ENCODE data around the gene NKX6-1.

DNA sequence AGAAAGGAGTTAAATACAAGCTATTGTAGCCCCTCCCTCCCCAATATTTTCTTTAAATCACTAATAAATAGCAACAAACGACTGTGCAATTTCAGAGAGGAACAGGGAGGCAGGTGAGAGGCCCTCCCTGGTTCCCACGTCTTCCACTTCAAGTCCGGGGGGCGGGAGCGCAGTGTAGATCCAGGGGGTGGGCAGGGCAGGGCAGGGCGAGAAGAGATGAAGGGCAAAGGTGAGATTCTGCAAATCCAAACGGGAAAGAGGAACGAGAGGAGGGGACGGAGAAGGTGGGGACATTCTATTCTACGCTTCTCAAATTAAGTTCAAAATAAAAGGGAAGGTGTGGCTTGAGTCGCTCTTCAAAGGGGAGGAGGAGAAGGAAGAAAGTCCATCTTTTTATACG is 6.8 kb downstream of the NKX6-1 start:
- no peak for TF ChIP-seq EP300 (IDR thresholded peaks at IDR 0.05)
- TF ChIP-seq, protein P1, sequence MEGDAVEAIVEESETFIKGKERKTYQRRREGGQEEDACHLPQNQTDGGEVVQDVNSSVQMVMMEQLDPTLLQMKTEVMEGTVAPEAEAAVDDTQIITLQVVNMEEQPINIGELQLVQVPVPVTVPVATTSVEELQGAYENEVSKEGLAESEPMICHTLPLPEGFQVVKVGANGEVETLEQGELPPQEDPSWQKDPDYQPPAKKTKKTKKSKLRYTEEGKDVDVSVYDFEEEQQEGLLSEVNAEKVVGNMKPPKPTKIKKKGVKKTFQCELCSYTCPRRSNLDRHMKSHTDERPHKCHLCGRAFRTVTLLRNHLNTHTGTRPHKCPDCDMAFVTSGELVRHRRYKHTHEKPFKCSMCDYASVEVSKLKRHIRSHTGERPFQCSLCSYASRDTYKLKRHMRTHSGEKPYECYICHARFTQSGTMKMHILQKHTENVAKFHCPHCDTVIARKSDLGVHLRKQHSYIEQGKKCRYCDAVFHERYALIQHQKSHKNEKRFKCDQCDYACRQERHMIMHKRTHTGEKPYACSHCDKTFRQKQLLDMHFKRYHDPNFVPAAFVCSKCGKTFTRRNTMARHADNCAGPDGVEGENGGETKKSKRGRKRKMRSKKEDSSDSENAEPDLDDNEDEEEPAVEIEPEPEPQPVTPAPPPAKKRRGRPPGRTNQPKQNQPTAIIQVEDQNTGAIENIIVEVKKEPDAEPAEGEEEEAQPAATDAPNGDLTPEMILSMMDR (IDR thresholded peaks at IDR 0.05), result no peak
